HepG2 (cell line): ENCODE measurements around the gene LHFPL6. TPM values are rescaled to one million over a fixed set of nuclear protein-coding genes. Genes with fewer than 3 reads are reported as not detected.

ENCODE experiments used
- ATAC-seq: fragments of 200-7000 bp; cut with Tn5 transposase; 3 replicates; pipeline ENCODE4 v1.9.1; 2020; ENCODE audit warnings: mild to moderate bottlenecking, moderate library complexity
- BruUV-seq: library from RNA; stranded (reverse); fragments of 400-500 nt; replicated peaks from 2 replicates; lab custom pipeline; 2021; lab: Mats Ljungman, UMichigan
- CTCF ChIA-PET: fragments of 300-600 bp; formaldehyde crosslinking; extraction: SDS; loops from one replicate; lab custom pipeline; 2021; ENCODE audit warnings: low total read pairs, inconsistent platforms, low intra/inter-chr PET ratio; lab: Yijun Ruan, JAX
- POLR2A ChIA-PET: fragments of 350-600 bp; sonication (Branson Sonifier 250); formaldehyde crosslinking; loops from one replicate; lab custom pipeline; 2020; ENCODE audit warnings: antibody characterized with exemption, inconsistent platforms; lab: Yijun Ruan, JAX
- DNase-seq: peaks from one replicate; pipeline ENCODE4 v3.0.0-alpha.2; 2015; ENCODE audit warnings: low spot score
- FAIRE-seq: peaks from 3 replicates; lab custom pipeline; 2011; peaks lifted over from hg19 to GRCh38; lab: Jason Lieb, UNC
- H2AFZ ChIP-seq: one replicate; pipeline ENCODE4 v1.6.1; 2011; ENCODE audit warnings: low read length, inconsistent platforms
- H3K27ac ChIP-seq: fragments of 300-600 bp; 3 replicates; pipeline ENCODE4 v1.8.0; 2011; ENCODE audit warnings: mixed run types, mild to moderate bottlenecking, mixed read lengths, low read length, inconsistent platforms; ENCODE audit not compliant: insufficient read depth; ENCODE audit errors: extremely low read length
- H3K27me3 ChIP-seq, 2 experiments: fragments of 200-600 bp in 1 of 2; 2 replicates in 1 of 2; 3 replicates in 1 of 2; pipeline versions ENCODE4 v1.6.0 to v1.8.0; 2011; ENCODE audit warnings: low read length in 2 of 2, mild to moderate bottlenecking in 2 of 2, moderate library complexity in 2 of 2, inconsistent platforms in 1 of 2; ENCODE audit not compliant: insufficient read depth in 2 of 2, control insufficient read depth in 1 of 2
- H3K36me3 ChIP-seq, 2 experiments: fragments of 200-600 bp in 1 of 2; replicated peaks in 1 of 2; 2 replicates in 1 of 2; 3 replicates in 1 of 2; pipeline versions ENCODE4 v1.5.1 to v1.8.0; 2011; ENCODE audit warnings: low read length in 2 of 2, inconsistent platforms in 1 of 2; ENCODE audit not compliant: insufficient read depth in 2 of 2, control insufficient read depth in 1 of 2
- H3K4me1 ChIP-seq: 2 replicates; pipeline ENCODE4 v1.5.1; 2012; ENCODE audit warnings: low read length, inconsistent platforms; ENCODE audit not compliant: insufficient read depth
- H3K4me2 ChIP-seq: 2 replicates; pipeline ENCODE4 v1.6.0; 2011; ENCODE audit warnings: low read depth, low read length, inconsistent platforms
- H3K4me3 ChIP-seq, 3 experiments: fragments of 200-600 bp in 1 of 3; sonication (generic), shearing (Covaris generic) in 1 of 3; replicated peaks in 1 of 3; 2 replicates each; pipeline ENCODE4 v1.5.1; 2011 to 2016; ENCODE audit warnings: low read length in 3 of 3, inconsistent platforms in 2 of 3, low read depth in 2 of 3, mild to moderate bottlenecking in 2 of 3, control low read depth in 1 of 3, mixed read lengths in 1 of 3; ENCODE audit not compliant: insufficient read depth in 1 of 3
- H3K79me2 ChIP-seq: one replicate; pipeline ENCODE4 v1.6.1; 2011; ENCODE audit warnings: low read length, inconsistent platforms; ENCODE audit not compliant: insufficient read depth
- H3K9ac ChIP-seq: 2 replicates; pipeline ENCODE4 v1.6.0; 2011; ENCODE audit warnings: mild to moderate bottlenecking, low read depth, low read length, inconsistent platforms; ENCODE audit not compliant: insufficient read depth
- H3K9me3 ChIP-seq: 2 replicates; pipeline ENCODE4 v1.5.1; 2012; ENCODE audit warnings: mild to moderate bottlenecking, low read length
- H4K20me1 ChIP-seq: 2 replicates; pipeline ENCODE4 v1.6.0; 2011; ENCODE audit warnings: inconsistent platforms, mild to moderate bottlenecking, low read length, moderate library complexity; ENCODE audit not compliant: insufficient read depth
- CBX1 ChIP-seq: IDR thresholded peaks from one replicate; pipeline ENCODE4 v1.6.1; 2016; ENCODE audit warnings: antibody characterized with exemption, low read depth
- CCDC6 ChIP-seq: sonication (generic); formaldehyde crosslinking; IDR thresholded peaks from 2 replicates; pipeline ENCODE4 v1.8.1; 2022; ENCODE audit warnings: mild to moderate bottlenecking, missing genetic modification reagents, moderate library complexity
- DNMT1 ChIP-seq: sonication (generic); formaldehyde crosslinking; IDR thresholded peaks from 2 replicates; pipeline ENCODE4 v1.5.1; 2020; ENCODE audit warnings: mild to moderate bottlenecking, missing genetic modification reagents
- HNF4A ChIP-seq: sonication (generic); formaldehyde crosslinking; IDR thresholded peaks from 2 replicates; pipeline ENCODE4 v1.4.0; 2020; ENCODE audit warnings: missing genetic modification reagents
- POLR2AphosphoS5 ChIP-seq: IDR thresholded peaks from 2 replicates; pipeline ENCODE4 v1.6.1; 2012; ENCODE audit warnings: low read depth, low read length
- SAP130 ChIP-seq: IDR thresholded peaks from 2 replicates; pipeline ENCODE4 v1.6.1; 2016; ENCODE audit warnings: low read depth
- ZNF549 ChIP-seq: sonication (generic); formaldehyde crosslinking; IDR thresholded peaks from 2 replicates; pipeline ENCODE4 v1.5.0; 2020; ENCODE audit warnings: missing genetic modification reagents
- ZNF552 ChIP-seq: sonication (generic); formaldehyde crosslinking; IDR thresholded peaks from 2 replicates; pipeline ENCODE4 v1.9.0; 2022; ENCODE audit warnings: missing genetic modification reagents, mild to moderate bottlenecking, borderline replicate concordance
- ZNF605 ChIP-seq: sonication (generic); formaldehyde crosslinking; IDR thresholded peaks from 2 replicates; pipeline ENCODE4 v1.8.0; 2022; ENCODE audit warnings: mild to moderate bottlenecking, missing genetic modification reagents
- ZNF724P ChIP-seq: sonication (generic); formaldehyde crosslinking; IDR thresholded peaks from 2 replicates; pipeline ENCODE4 v1.8.0; 2022; ENCODE audit warnings: missing genetic modification reagents, borderline replicate concordance
- WGBS: methylation state at CpG from one replicate; pipeline ENCODE4 v1.1.6; 2017; ENCODE audit warnings: low lambda C conversion rate; 5-methylcytosine and 5-hydroxymethylcytosine counted together
- in situ Hi-C: cut with HindIII; loops from 2 replicates; pipeline ENCODE4 v1.10.0; 2017; ENCODE audit warnings: low pct_unique_long_range_greater_than_20kb; ENCODE audit not compliant: extremely low pct_ligation_motif_present
- intact Hi-C: fragments of 100-400 bp; cut with micrococcal nuclease; formaldehyde crosslinking; loops from one replicate; pipeline ENCODE4 v1.10.0; 2022; ENCODE audit not compliant: unreplicated experiment
- polyA plus RNA-seq, 8 experiments: library from polyadenylated mRNA; depleted of rRNA in 3 of 8; stranded (reverse) in 7 of 8; unstranded in 1 of 8; fragments of >200 nt; fragmentation: Illumina TruSeq in 4 of 8; extraction: Trizol in 4 of 8; gene quantifications; 2 replicates each; pipeline versions ENCODE4 v1.2.1 to v1.2.3, GENCODE V29; 2011 to 2016; ENCODE audit warnings: low read depth in 4 of 8, missing spikeins in 1 of 8, mixed read lengths in 1 of 8; ENCODE audit not compliant: insufficient read depth in 1 of 8
- total RNA-seq, 5 experiments: library from RNA; depleted of rRNA; stranded (reverse); fragments of >200 nt; fragmentation: Illumina TruSeq; extraction: Trizol; gene quantifications; 2 replicates each; pipeline ENCODE4 v1.2.3, GENCODE V29; 2016; ENCODE audit warnings: low read depth in 1 of 5
- TF ChIP-seq, protein P1 (sequence below): sonication (generic); formaldehyde crosslinking; IDR thresholded peaks from 2 replicates; pipeline ENCODE4 v1.5.0; 2020; ENCODE audit warnings: mild to moderate bottlenecking, missing genetic modification reagents, moderate library complexity
- TF ChIP-seq, protein P2 (sequence below): IDR thresholded peaks from 2 replicates; pipeline ENCODE4 v1.6.1; 2016; ENCODE audit warnings: missing genetic modification reagents, missing compliant biosample characterization
- TF ChIP-seq, protein P3 (sequence below): sonication (generic); formaldehyde crosslinking; conservative IDR thresholded peaks from 2 replicates; pipeline ENCODE4 v1.5.0; 2020; ENCODE audit warnings: missing genetic modification reagents
- TF ChIP-seq, protein P4 (sequence below): sonication (generic); formaldehyde crosslinking; IDR thresholded peaks from 2 replicates; pipeline ENCODE4 v1.8.0; 2022; ENCODE audit warnings: mild to moderate bottlenecking, missing genetic modification reagents, moderate library complexity
- TF ChIP-seq, protein P5 (sequence below): sonication (generic); formaldehyde crosslinking; IDR thresholded peaks from 2 replicates; pipeline ENCODE4 v1.9.0; 2021; ENCODE audit warnings: missing genetic modification reagents, mild to moderate bottlenecking, borderline replicate concordance
- TF ChIP-seq, protein P6 (sequence below): sonication (generic); formaldehyde crosslinking; IDR thresholded peaks from 2 replicates; pipeline ENCODE4 v1.4.0; 2020; ENCODE audit warnings: mild to moderate bottlenecking, missing genetic modification reagents
- TF ChIP-seq, protein P7 (sequence below): IDR thresholded peaks from 2 replicates; pipeline ENCODE4 v1.6.1; 2016; ENCODE audit warnings: mild to moderate bottlenecking, missing biosample characterization, missing genetic modification reagents

The LHFPL6 gene
- total and polyA plus RNA-seq, 2 of the 13 experiments (the other 11 are each of a cell fraction or from before 2014, with no cell fraction given), result not detected

DNA sequence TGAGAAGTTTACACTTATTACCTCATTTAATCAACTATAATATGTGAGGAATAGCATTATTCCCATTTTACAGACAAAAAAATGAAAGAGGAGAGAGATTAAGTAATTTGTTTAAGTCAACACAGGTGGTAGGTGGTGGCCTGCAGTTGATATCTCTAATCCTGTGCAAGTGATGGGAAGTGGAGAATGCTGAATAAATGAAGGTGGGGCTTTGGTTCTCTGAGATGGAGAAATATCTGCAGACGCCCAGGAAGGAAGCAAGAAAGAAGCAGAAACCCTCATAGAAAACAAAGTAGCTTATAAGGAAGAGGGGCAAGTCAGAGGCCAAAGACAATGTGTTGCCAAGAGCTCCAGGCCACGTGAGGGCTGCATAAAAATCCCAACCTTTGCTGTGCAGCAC, 290.4 kb downstream of the LHFPL6 start:
- H3K27me3 ChIP-seq, result no peaks in the 10 kb centered on the region
- H3K4me1 ChIP-seq, result no peaks in the 10 kb centered on the region
- no peaks in the 10 kb centered on the region for H3K9me3 ChIP-seq
- no peak overlapping the region for H3K27ac ChIP-seq
- 0% methylated on average over 2 of the region's 2 CpGs for WGBS
- no peak overlapping the region for H3K9ac ChIP-seq
- intact Hi-C loops (no loop called here), in situ Hi-C loops (no loop called here)
- H2AFZ ChIP-seq, result no peak overlapping the region
- no peak overlapping the region for H3K4me3 ChIP-seq
- no peaks in the 10 kb centered on the region for H3K79me2 ChIP-seq
- ATAC-seq, result no peak
- no peak for FAIRE-seq
- DNase-seq, result no peak
- no peaks in the 10 kb centered on the region for H3K36me3 ChIP-seq
- ChIA-PET POLR2A (no interaction called here), CTCF (no interaction called here)
- no peak overlapping the region for H3K4me2 ChIP-seq
- no TSS peak for BruUV-seq
- no peaks in the 10 kb centered on the region for H4K20me1 ChIP-seq
- TF ChIP-seq HNF4A (CRISPR knock-in tag) (no peak), ZNF724P (CRISPR knock-in tag) (no peak), ZNF552 (CRISPR knock-in tag) (no peak), CBX1 (no peak), CCDC6 (CRISPR knock-in tag) (no peak), SAP130 (CRISPR knock-in tag) (no peak), ZNF605 (CRISPR knock-in tag) (no peak), DNMT1 (CRISPR knock-in tag) (no peak), POLR2AphosphoS5 (no peak), ZNF549 (CRISPR knock-in tag) (no peak)
- TF ChIP-seq, protein P1, sequence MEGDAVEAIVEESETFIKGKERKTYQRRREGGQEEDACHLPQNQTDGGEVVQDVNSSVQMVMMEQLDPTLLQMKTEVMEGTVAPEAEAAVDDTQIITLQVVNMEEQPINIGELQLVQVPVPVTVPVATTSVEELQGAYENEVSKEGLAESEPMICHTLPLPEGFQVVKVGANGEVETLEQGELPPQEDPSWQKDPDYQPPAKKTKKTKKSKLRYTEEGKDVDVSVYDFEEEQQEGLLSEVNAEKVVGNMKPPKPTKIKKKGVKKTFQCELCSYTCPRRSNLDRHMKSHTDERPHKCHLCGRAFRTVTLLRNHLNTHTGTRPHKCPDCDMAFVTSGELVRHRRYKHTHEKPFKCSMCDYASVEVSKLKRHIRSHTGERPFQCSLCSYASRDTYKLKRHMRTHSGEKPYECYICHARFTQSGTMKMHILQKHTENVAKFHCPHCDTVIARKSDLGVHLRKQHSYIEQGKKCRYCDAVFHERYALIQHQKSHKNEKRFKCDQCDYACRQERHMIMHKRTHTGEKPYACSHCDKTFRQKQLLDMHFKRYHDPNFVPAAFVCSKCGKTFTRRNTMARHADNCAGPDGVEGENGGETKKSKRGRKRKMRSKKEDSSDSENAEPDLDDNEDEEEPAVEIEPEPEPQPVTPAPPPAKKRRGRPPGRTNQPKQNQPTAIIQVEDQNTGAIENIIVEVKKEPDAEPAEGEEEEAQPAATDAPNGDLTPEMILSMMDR (CRISPR knock-in tag), result no peak
- TF ChIP-seq, protein P2, sequence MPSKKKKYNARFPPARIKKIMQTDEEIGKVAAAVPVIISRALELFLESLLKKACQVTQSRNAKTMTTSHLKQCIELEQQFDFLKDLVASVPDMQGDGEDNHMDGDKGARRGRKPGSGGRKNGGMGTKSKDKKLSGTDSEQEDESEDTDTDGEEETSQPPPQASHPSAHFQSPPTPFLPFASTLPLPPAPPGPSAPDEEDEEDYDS (CRISPR knock-in tag), result no peak
- TF ChIP-seq, protein P3, sequence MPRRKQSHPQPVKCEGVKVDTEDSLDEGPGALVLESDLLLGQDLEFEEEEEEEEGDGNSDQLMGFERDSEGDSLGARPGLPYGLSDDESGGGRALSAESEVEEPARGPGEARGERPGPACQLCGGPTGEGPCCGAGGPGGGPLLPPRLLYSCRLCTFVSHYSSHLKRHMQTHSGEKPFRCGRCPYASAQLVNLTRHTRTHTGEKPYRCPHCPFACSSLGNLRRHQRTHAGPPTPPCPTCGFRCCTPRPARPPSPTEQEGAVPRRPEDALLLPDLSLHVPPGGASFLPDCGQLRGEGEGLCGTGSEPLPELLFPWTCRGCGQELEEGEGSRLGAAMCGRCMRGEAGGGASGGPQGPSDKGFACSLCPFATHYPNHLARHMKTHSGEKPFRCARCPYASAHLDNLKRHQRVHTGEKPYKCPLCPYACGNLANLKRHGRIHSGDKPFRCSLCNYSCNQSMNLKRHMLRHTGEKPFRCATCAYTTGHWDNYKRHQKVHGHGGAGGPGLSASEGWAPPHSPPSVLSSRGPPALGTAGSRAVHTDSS (CRISPR knock-in tag), result no peak
- TF ChIP-seq, protein P4, sequence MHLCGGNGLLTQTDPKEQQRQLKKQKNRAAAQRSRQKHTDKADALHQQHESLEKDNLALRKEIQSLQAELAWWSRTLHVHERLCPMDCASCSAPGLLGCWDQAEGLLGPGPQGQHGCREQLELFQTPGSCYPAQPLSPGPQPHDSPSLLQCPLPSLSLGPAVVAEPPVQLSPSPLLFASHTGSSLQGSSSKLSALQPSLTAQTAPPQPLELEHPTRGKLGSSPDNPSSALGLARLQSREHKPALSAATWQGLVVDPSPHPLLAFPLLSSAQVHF, result no peak
- TF ChIP-seq, protein P5, sequence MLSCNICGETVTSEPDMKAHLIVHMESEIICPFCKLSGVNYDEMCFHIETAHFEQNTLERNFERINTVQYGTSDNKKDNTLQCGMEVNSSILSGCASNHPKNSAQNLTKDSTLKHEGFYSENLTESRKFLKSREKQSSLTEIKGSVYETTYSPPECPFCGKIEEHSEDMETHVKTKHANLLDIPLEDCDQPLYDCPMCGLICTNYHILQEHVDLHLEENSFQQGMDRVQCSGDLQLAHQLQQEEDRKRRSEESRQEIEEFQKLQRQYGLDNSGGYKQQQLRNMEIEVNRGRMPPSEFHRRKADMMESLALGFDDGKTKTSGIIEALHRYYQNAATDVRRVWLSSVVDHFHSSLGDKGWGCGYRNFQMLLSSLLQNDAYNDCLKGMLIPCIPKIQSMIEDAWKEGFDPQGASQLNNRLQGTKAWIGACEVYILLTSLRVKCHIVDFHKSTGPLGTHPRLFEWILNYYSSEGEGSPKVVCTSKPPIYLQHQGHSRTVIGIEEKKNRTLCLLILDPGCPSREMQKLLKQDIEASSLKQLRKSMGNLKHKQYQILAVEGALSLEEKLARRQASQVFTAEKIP (CRISPR knock-in tag), result no peak
- TF ChIP-seq, protein P6, sequence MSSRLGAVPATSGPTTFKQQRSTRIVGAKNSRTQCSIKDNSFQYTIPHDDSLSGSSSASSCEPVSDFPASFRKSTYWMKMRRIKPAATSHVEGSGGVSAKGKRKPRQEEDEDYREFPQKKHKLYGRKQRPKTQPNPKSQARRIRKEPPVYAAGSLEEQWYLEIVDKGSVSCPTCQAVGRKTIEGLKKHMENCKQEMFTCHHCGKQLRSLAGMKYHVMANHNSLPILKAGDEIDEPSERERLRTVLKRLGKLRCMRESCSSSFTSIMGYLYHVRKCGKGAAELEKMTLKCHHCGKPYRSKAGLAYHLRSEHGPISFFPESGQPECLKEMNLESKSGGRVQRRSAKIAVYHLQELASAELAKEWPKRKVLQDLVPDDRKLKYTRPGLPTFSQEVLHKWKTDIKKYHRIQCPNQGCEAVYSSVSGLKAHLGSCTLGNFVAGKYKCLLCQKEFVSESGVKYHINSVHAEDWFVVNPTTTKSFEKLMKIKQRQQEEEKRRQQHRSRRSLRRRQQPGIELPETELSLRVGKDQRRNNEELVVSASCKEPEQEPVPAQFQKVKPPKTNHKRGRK, result no peak
- TF ChIP-seq, protein P7, sequence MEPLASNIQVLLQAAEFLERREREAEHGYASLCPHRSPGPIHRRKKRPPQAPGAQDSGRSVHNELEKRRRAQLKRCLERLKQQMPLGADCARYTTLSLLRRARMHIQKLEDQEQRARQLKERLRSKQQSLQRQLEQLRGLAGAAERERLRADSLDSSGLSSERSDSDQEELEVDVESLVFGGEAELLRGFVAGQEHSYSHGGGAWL (CRISPR knock-in tag), result no peak
